ENCODE measurements around the gene SUCLG1.

SUCLG1 gene

GRCh38 chr2:84383271-84383670 is 75.8 kb downstream of the SUCLG1 start:
- Histone ChIP-seq H3K27ac (no peak overlapping the region), H3K4me3 (no peak overlapping the region)
- DNase-seq (ENCODE audit: low spot score): no peak
- no peak for TF ChIP-seq CTCF (IDR thresholded peaks at IDR 0.05)

DNA sequence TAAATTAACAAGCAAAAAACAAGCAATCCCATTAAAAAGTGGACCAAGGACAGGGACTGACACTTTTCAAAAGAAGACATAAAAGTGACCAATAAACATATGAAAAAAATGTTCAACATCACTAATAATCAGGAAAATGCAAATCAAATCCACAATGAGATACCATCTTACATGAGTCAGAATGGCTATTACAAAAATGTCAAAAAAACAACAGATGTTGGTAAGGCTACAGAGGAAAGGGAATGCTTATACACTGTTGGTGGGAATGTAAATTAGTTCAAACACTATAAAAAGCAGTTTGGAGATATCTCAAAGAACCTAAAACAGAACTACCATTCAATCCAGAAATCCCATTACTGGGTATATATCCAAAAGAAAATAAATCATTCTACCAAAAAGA is 78.2 kb downstream of the SUCLG1 start:
- DNase-seq (ENCODE audit: low spot score): no peak
- Histone ChIP-seq H3K27ac (no peak overlapping the region), H3K4me3 (no peak overlapping the region)
- no peak for TF ChIP-seq CTCF (IDR thresholded peaks at IDR 0.05)

GRCh38 chr2:84378960-84379359 is 80.1 kb downstream of the SUCLG1 start:
- Histone ChIP-seq H3K4me3 (no peak overlapping the region), H3K27ac (no peak overlapping the region)
- no peak for TF ChIP-seq CTCF (IDR thresholded peaks at IDR 0.05)
- DNase-seq (ENCODE audit: low spot score): no peak

- H3K27ac ChIP-seq: no peak overlapping the region
- H3K4me3 ChIP-seq: no peak overlapping the region
- TF ChIP-seq CTCF (IDR thresholded peaks at IDR 0.05): no peak
- DNase-seq (ENCODE audit: low spot score): no peak
Measured at GRCh38 chr2:84375020-84375419, 84.1 kb downstream of the SUCLG1 start.

DNA sequence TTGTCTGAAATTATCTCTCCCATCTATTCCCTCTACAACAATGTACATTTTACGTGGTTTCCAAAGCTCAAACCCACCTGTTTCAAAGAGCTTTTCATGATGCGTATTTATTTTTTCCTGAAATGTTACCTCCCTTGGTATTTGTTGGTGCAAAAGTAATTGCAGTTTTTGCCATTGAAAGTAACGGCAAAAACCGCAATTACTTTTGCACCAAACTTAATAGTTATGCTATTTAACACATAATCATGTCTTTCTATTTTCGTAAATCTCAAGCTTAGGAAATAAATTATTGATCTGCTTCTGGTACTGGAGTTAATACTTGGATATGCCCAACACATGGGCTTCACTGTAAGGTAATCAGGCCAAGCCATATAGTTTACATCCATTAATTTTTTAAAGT is 85.2 kb downstream of the SUCLG1 start:
- no peak for TF ChIP-seq CTCF (IDR thresholded peaks at IDR 0.05)
- no peak for DNase-seq (ENCODE audit: low spot score)
- H3K4me3 ChIP-seq: no peak overlapping the region
- H3K27ac ChIP-seq: no peak overlapping the region
